Dedifferentiated amniotic fluid mesenchymal stem cell (primary cell): ENCODE results near the gene SLC5A2.
A peak's percentile ranks its signal among the peaks of the same experiment; 100 is the strongest.
"Not testable (repeated sequence)": the region's sequence is repeated elsewhere in the genome, so short reads cannot be mapped to it uniquely, and the experiment has no call there.

Source experiments
- DNase-seq: peaks from one replicate; pipeline ENCODE4 v3.0.0-alpha.2; 2016; ENCODE audit errors: extremely low spot score

The SLC5A2 gene

GRCh38 chr16:31528523-31529107, 45.7 kb downstream of the SLC5A2 start:
- no peak for DNase-seq

- peak; percentile 57 for DNase-seq
These were observed 46.4 kb downstream of the SLC5A2 start for GRCh38 chr16:31529108-31529936.

- DNase-seq: no peak
These were observed 47.0 kb downstream of the SLC5A2 start for GRCh38 chr16:31529937-31530312.

- DNase-seq: no peak
These were observed 47.5 kb downstream of the SLC5A2 start for GRCh38 chr16:31530405-31530804.

GRCh38 chr16:31531096-31531495, 48.2 kb downstream of the SLC5A2 start:
- no peak for DNase-seq

GRCh38 chr16:31532120-31532519, 49.2 kb downstream of the SLC5A2 start:
- DNase-seq: no peak

- DNase-seq: no peak
These were observed 50.0 kb downstream of the SLC5A2 start for GRCh38 chr16:31532896-31533295.

GRCh38 chr16:31535737-31536136, 52.8 kb downstream of the SLC5A2 start:
- no peak for DNase-seq

- DNase-seq: no peak
These were observed 54.0 kb downstream of the SLC5A2 start for GRCh38 chr16:31536804-31537361.

GRCh38 chr16:31537362-31538242, 54.7 kb downstream of the SLC5A2 start:
- DNase-seq: no peak

GRCh38 chr16:31538243-31538598, 55.3 kb downstream of the SLC5A2 start:
- not testable (repeated sequence) for DNase-seq

- DNase-seq: not testable (repeated sequence)
These were observed 56.8 kb downstream of the SLC5A2 start for GRCh38 chr16:31539762-31540161.
